NCI-H2171 treated with DMSO at 0.1 percent for 48 hours (cell line): ENCODE measurements around the gene METRNL.

Experiments used
- DNase-seq: peaks from one replicate; lab custom pipeline; 2025; lab: John Stamatoyannopoulos, UW

The METRNL gene

GRCh38 chr17:83080858-83081683 lies 1.7 kb downstream of the METRNL start:
- no peak for DNase-seq

GRCh38 chr17:83081684-83082201 lies 2.3 kb downstream of the METRNL start:
- no peak for DNase-seq

- no peak for DNase-seq
Measured at GRCh38 chr17:83082424-83082823, 3.0 kb downstream of the METRNL start.

- DNase-seq, result no peak
Measured at GRCh38 chr17:83082909-83083367, 3.5 kb downstream of the METRNL start.

- no peak for DNase-seq
Measured at GRCh38 chr17:83083368-83084201, 4.2 kb downstream of the METRNL start.

GRCh38 chr17:83084214-83084613 lies 4.8 kb downstream of the METRNL start:
- no peak for DNase-seq

GRCh38 chr17:83084621-83085056 lies 5.2 kb downstream of the METRNL start:
- no peak for DNase-seq

- DNase-seq, result no peak
Measured at GRCh38 chr17:83085103-83085502, 5.7 kb downstream of the METRNL start.

- DNase-seq, result no peak
Measured at GRCh38 chr17:83085526-83086198, 6.3 kb downstream of the METRNL start.

GRCh38 chr17:83086199-83086880 lies 6.9 kb downstream of the METRNL start:
- no peak for DNase-seq

GRCh38 chr17:83086907-83087787 lies 7.7 kb downstream of the METRNL start:
- DNase-seq, result no peak

GRCh38 chr17:83087788-83088360 lies 8.5 kb downstream of the METRNL start:
- no peak for DNase-seq

- DNase-seq, result no peak
Measured at GRCh38 chr17:83088451-83088850, 9.0 kb downstream of the METRNL start.

- no peak for DNase-seq
Measured at GRCh38 chr17:83088909-83089308, 9.5 kb downstream of the METRNL start.

- DNase-seq, result no peak
Measured at GRCh38 chr17:83089328-83090132, 10.1 kb downstream of the METRNL start.

GRCh38 chr17:83090444-83091256 lies 11.2 kb downstream of the METRNL start:
- DNase-seq, result no peak

- no peak for DNase-seq
Measured at GRCh38 chr17:83091257-83092141, 12.1 kb downstream of the METRNL start.
